ENCODE data around the gene UNK.

- no peak for TF ChIP-seq CTCF (conservative IDR thresholded peaks at IDR 0.05 in 1 of 2, IDR thresholded peaks at IDR 0.05 in 1 of 2; ENCODE audit: low read depth in 1 of 2, low read length in 2 of 2)
- TF ChIP-seq EZH2 (IDR thresholded peaks at IDR 0.05; ENCODE audit: low read length, missing control alignments): no peak
These were observed 37.7 kb downstream of the UNK start for GRCh38 chr17:75822119-75822799.
